Fibroblast of the aortic adventitia (primary cell): ENCODE results near the gene FNIP1. TPM values are rescaled to one million over a fixed set of nuclear protein-coding genes. Genes with fewer than 3 reads are reported as not detected.

Source experiments
- DNase-seq: peaks from one replicate; pipeline ENCODE4 v3.0.0-alpha.2; 2010; ENCODE audit warnings: low read depth
- H3K4me3 ChIP-seq: 2 replicates; pipeline ENCODE4 v1.5.1; 2011; ENCODE audit warnings: low read depth, mild to moderate bottlenecking, control low read depth, low read length, moderate library complexity
- CTCF ChIP-seq: IDR thresholded peaks from 2 replicates; pipeline ENCODE4 v1.5.1; 2011; ENCODE audit warnings: mild to moderate bottlenecking, low read length, control low read depth, inconsistent platforms; ENCODE audit not compliant: insufficient read depth
- total RNA-seq: library from RNA; depleted of rRNA; stranded (reverse); fragments of >200 nt; gene quantifications from 2 replicates; pipeline ENCODE4 v1.2.3, GENCODE V29; 2012; ENCODE audit warnings: low replicate concordance

FNIP1 gene
- total RNA-seq, 1 donor = 99.9 TPM

DNA sequence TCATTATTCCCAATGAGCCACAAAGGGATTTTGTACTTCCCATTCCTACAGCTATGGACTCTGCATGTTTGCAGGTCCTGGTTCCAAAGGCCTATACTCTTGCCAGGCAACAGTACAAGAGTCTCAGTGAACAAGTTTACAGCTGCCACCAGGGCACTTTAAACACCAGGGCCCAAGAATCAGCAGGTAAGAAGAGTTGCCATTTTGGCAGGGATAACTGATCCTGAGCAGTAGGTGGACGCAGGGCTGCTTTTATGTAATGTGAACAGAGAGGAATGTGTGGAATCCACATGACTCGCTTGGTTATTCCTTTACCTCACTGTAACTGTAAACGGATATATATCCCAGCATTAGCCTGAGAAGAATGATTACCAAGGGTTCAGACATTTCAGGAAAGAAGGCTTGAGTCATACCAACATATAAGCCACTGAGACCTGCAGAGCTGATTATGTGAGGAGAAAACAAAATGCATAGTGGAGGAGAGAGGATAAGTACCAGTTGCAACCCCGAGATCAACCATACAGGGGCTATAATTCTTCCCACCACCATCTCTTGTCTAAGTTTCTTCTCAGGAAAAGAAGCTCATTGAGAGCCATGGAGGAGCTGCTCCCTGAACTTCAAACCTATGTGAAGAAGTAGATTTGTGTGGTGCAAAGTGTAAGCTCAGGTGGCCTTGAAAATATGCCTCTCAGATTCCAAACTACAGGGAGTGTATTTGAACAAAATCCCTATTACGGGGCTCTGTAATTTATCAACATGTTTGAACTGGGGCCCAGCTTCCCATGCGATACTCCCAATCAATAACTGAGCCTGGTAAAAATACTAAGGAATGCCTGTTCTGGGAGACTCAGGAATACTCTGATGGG, 186.4 kb downstream of the FNIP1 start:
- H3K4me3 ChIP-seq = no peak overlapping the region
- TF ChIP-seq CTCF = no peak
- DNase-seq = peak; percentile 87

- TF ChIP-seq CTCF = no peak
- H3K4me3 ChIP-seq = no peak overlapping the region
- DNase-seq = peak; percentile 68
Measured at GRCh38 chr5:131609774-131610173, 187.0 kb downstream of the FNIP1 start.

DNA sequence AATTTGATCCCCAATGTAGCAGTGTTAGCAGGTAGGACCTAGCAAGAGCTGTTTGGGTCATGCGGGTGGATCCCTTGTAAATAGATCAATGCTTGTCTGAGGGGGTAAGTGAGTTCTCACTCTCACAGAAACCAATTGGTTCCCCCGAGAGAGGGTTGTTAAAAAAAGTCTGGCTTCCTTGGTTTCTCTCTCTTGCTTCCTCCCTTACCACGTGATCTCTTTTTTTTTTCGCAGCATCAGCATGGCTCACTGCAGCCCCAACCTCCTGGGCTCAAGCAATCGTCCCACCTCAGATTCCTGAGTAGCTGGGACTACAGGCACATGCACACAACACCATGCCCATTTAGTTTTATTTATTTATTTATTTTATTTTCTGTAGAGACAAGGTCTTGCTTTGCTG, 188.2 kb downstream of the FNIP1 start:
- no peak for DNase-seq
- TF ChIP-seq CTCF = no peak
- H3K4me3 ChIP-seq = no peak overlapping the region

DNA sequence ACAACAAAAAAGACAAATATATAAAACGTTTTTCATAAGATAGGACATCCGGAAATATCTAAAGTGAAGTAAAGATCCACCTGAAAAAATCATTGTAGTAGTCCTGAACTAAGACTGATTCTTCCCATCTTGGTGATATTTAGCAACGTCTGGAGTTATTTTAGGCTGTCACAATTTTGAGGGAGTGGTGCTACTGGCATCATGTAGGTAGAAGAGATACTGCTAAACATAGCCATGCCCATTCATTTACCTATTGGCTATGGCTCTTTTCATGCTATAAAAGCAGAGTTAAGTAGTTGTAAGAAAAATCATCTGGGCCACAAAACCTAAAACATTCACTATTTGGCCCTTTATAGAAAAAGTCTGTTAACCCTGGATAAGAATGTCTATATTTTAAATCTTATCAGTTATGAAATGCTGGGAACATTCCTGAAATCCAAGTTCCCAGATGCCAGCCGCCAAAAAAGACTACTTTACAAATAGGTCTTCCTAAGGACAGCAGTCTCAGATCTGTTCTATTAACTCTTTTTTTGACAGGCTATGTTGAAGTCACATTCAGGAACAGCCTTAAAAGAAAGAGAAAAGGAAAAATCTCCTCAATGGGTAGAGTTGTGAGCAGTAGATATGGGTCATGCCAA, 188.8 kb downstream of the FNIP1 start:
- TF ChIP-seq CTCF = no peak
- H3K4me3 ChIP-seq = no peak overlapping the region
- peak; percentile 82 for DNase-seq

GRCh38 chr5:131607418-131607817, 189.4 kb downstream of the FNIP1 start:
- DNase-seq = no peak
- no peak overlapping the region for H3K4me3 ChIP-seq
- TF ChIP-seq CTCF = no peak

DNA sequence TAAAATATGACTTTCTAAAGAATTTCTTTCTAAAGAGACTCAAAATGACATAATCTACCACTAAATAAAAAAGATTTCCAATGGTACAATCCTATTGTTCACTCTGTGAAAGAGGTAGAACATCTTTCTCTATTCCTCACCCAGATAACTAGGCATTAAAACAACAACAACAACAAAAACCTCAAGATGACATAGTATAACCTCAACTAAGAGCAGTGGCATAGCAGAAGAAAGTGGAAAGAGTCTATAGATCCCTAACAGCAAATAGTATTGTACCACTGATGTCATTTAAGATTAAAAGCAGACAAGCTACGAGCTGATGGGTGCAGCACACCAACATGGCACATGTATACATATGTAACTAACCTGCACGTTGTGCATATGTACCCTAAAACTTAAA, 191.7 kb downstream of the FNIP1 start:
- no peak overlapping the region for H3K4me3 ChIP-seq
- DNase-seq = no peak
- TF ChIP-seq CTCF = no peak
